HG03135 (cell line): ENCODE results near the gene LEKR1.

ENCODE experiments used
- ATAC-seq: cut with Tn5 transposase; IDR thresholded peaks from one replicate; pipeline ENCODE4 v1.9.1; 2021; ENCODE audit warnings: mild to moderate bottlenecking, moderate library complexity; ENCODE audit not compliant: unreplicated experiment

Gene LEKR1

GRCh38 chr3:157093096-157093495, 266.9 kb downstream of the LEKR1 start:
- ATAC-seq: no peak

GRCh38 chr3:157094301-157094700, 268.1 kb downstream of the LEKR1 start:
- no peak for ATAC-seq

GRCh38 chr3:157094751-157095480, 268.8 kb downstream of the LEKR1 start:
- no peak for ATAC-seq
